Small intestine (tissue), 7 donors: ENCODE data around the gene POFUT1. TPM values are rescaled to one million over a fixed set of nuclear protein-coding genes. Genes with fewer than 3 reads are reported as not detected.

ENCODE experiments used
- DNase-seq, 2 donors: peaks; one replicate each; pipeline versions ENCODE4 v3.0.0 to v3.0.0-alpha.2; 2013
- FAIRE-seq: peaks from 2 replicates; lab custom pipeline; 2012; peaks lifted over from hg19 to GRCh38; lab: Jason Lieb, UNC
- H3K27ac ChIP-seq, 3 donors: one replicate each; pipeline ENCODE4 v1.5.1; 2013; ENCODE audit warnings: low read length in 2 of 3, mild to moderate bottlenecking in 2 of 3, control low read depth in 1 of 3, inconsistent platforms in 1 of 3, low read depth in 1 of 3, moderate library complexity in 1 of 3
- H3K27me3 ChIP-seq, 3 donors: one replicate each; pipeline ENCODE4 v1.6.1; 2013; ENCODE audit warnings: low read length in 3 of 3, inconsistent platforms in 1 of 3; ENCODE audit not compliant: control insufficient read depth in 3 of 3, insufficient read depth in 3 of 3
- H3K36me3 ChIP-seq, 3 donors: one replicate each; pipeline ENCODE4 v1.6.1; 2013; ENCODE audit warnings: low read length in 3 of 3, inconsistent platforms in 1 of 3, low read depth in 1 of 3, mild to moderate bottlenecking in 1 of 3, moderate library complexity in 1 of 3; ENCODE audit not compliant: control insufficient read depth in 3 of 3, insufficient read depth in 2 of 3
- H3K4me1 ChIP-seq, 3 donors: one replicate each; pipeline ENCODE4 v1.6.1; 2013; ENCODE audit warnings: low read length in 2 of 3, inconsistent platforms in 1 of 3, low read depth in 1 of 3, mild to moderate bottlenecking in 1 of 3, moderate library complexity in 1 of 3; ENCODE audit not compliant: control insufficient read depth in 3 of 3, insufficient read depth in 2 of 3
- H3K4me3 ChIP-seq, 3 donors: one replicate each; pipeline ENCODE4 v1.5.1; 2013; ENCODE audit warnings: low read length in 3 of 3, control low read depth in 1 of 3, inconsistent platforms in 1 of 3, low read depth in 1 of 3, mild to moderate bottlenecking in 1 of 3, moderate library complexity in 1 of 3
- H3K9me3 ChIP-seq, 2 donors: one replicate each; pipeline ENCODE4 v1.6.1; 2013; ENCODE audit warnings: low read depth in 1 of 2, low read length in 1 of 2; ENCODE audit not compliant: control insufficient read depth in 2 of 2, insufficient read depth in 1 of 2
- WGBS, 3 donors: extraction: QIAGEN DNeasy Blood & Tissue Kit; methylation state at CpG; one replicate each; pipeline ENCODE4 v1.1.7; 2013; 5-methylcytosine and 5-hydroxymethylcytosine counted together
- polyA plus RNA-seq, 4 donors: library from polyadenylated mRNA; stranded (reverse) in 3 of 4; unstranded in 1 of 4; fragments of 200-250 nt in 3 of 4; fragments of 120-200 nt in 1 of 4; gene quantifications; one replicate each; pipeline versions ENCODE4 v1.2.1 to v1.2.3, GENCODE V29; 2013
- donor health status: healthy with polysubstance abuse.
- donor health status: control.
- donor health status: control.
- donor health status: Bipolar disorder and iron deficiency.
- donor health status: healthy.

The POFUT1 gene
- polyA plus RNA-seq, 4 donors = 11.1 to 147 (median 21.0) TPM

- peaks cover 0 to 71% (median 13%) of the 10 kb centered on the region in 3 donors for H3K4me1 ChIP-seq
- DNase-seq (peak in 1 of 2 donors; percentile 23), FAIRE-seq (no peak)
- 49 to 76% (median 55%) methylated on average over 4 of the region's 4 CpGs for WGBS, 3 donors
- no peaks in the 10 kb centered on the region for H3K27me3 ChIP-seq
- H3K36me3 ChIP-seq = peaks cover 17 to 84% (median 30%) of the 10 kb centered on the region in 3 donors
- H3K9me3 ChIP-seq = no peaks in the 10 kb centered on the region
- H3K27ac ChIP-seq = peak overlapping the region in 2 of 3 donors; percentile 21 to 55
- H3K4me3 ChIP-seq = peak overlapping the region in 1 of 3 donors; percentile 1
Measured at GRCh38 chr20:32199006-32199405, 8.7 kb upstream of the POFUT1 start.

- H3K36me3 ChIP-seq = peaks cover 9 to 72% (median 24%) of the 10 kb centered on the region in 3 donors
- H3K27me3 ChIP-seq = no peaks in the 10 kb centered on the region
- H3K9me3 ChIP-seq = no peaks in the 10 kb centered on the region
- DNase-seq = no peak
- peak overlapping the region in 1 of 3 donors; percentile 14 for H3K4me3 ChIP-seq
- H3K4me1 ChIP-seq = peaks cover 5 to 49% (median 13%) of the 10 kb centered on the region in 3 donors
- H3K27ac ChIP-seq = peak overlapping the region in 1 of 3 donors; percentile 96
- no peak for FAIRE-seq
- 68 to 84% (median 74%) methylated on average over 4 of the region's 4 CpGs for WGBS, 3 donors
Measured at GRCh38 chr20:32201296-32201976, 6.2 kb upstream of the POFUT1 start.

- WGBS, 3 donors = 68 to 73% (median 69%) methylated on average over 8 of the region's 8 CpGs
- H3K4me1 ChIP-seq = peaks cover 8 to 48% (median 13%) of the 10 kb centered on the region in 3 donors
Measured at GRCh38 chr20:32201977-32202363, 5.7 kb upstream of the POFUT1 start.

GRCh38 chr20:32203356-32204204, 4.1 kb upstream of the POFUT1 start:
- Histone ChIP-seq H3K27ac (peak overlapping the region; percentile 73 to 96 (median 82)), H3K4me3 (peak overlapping the region in 2 of 3 donors; percentile 10 to 95), H3K4me1 (peaks cover 8 to 48% (median 12%) of the 10 kb centered on the region in 3 donors), H3K9me3 (no peaks in the 10 kb centered on the region), H3K27me3 (no peaks in the 10 kb centered on the region), H3K36me3 (peaks cover 9 to 63% (median 15%) of the 10 kb centered on the region in 3 donors)
- DNase-seq (peak; percentile 70 to 82), FAIRE-seq (no peak)
- 16 to 47% (median 35%) methylated on average over 11 of the region's 11 CpGs for WGBS, 3 donors

More at GRCh38 chr20:32201977-32202363, 5.7 kb upstream of the POFUT1 start:
- no peak for FAIRE-seq
- DNase-seq = no peak
- Histone ChIP-seq H3K27me3 (no peaks in the 10 kb centered on the region), H3K4me3 (peak overlapping the region in 1 of 3 donors; percentile 14), H3K36me3 (peaks cover 9 to 71% (median 21%) of the 10 kb centered on the region in 3 donors), H3K27ac (peak overlapping the region in 1 of 3 donors; percentile 96), H3K9me3 (no peaks in the 10 kb centered on the region)

- peak overlapping the region in 2 of 3 donors; percentile 95 to 99 for H3K4me3 ChIP-seq
- H3K4me1 ChIP-seq = peaks cover 8 to 47% (median 14%) of the 10 kb centered on the region in 3 donors
- H3K27me3 ChIP-seq = no peaks in the 10 kb centered on the region
- H3K27ac ChIP-seq = peak overlapping the region; percentile 73 to 96 (median 88)
- whole genome bisulfite sequencing, 3 donors = 9 to 47% (median 18%) methylated on average over 4 of the region's 4 CpGs
- peak in 1 of 2 donors; percentile 63 for DNase-seq
- H3K36me3 ChIP-seq = peaks cover 9 to 64% (median 11%) of the 10 kb centered on the region in 3 donors
- no peak for FAIRE-seq
- no peaks in the 10 kb centered on the region for H3K9me3 ChIP-seq
Measured at GRCh38 chr20:32204205-32205109, 3.2 kb upstream of the POFUT1 start.

GRCh38 chr20:32205110-32205842, 2.4 kb upstream of the POFUT1 start:
- H3K27me3 ChIP-seq = no peaks in the 10 kb centered on the region
- peak overlapping the region; percentile 73 to 96 (median 88) for H3K27ac ChIP-seq
- peak; percentile 24 to 68 for DNase-seq
- no peaks in the 10 kb centered on the region for H3K9me3 ChIP-seq
- WGBS, 3 donors = 20 to 45% (median 33%) methylated on average over 5 of the region's 5 CpGs
- H3K36me3 ChIP-seq = peaks cover 7 to 64% (median 9%) of the 10 kb centered on the region in 3 donors
- peak overlapping the region in 2 of 3 donors; percentile 95 to 99 for H3K4me3 ChIP-seq
- no peak for FAIRE-seq
- peaks cover 8 to 49% (median 14%) of the 10 kb centered on the region in 3 donors for H3K4me1 ChIP-seq
